NCI-H2081 (cell line): Measurements from ENCODE around the gene RAB11FIP2.

ENCODE experiments used
- DNase-seq, 2 experiments: peaks; one replicate each; lab custom pipeline; 2025; lab: John Stamatoyannopoulos, UW

RAB11FIP2 gene

GRCh38 chr10:118034791-118035261 lies 11.9 kb downstream of the RAB11FIP2 start:
- DNase-seq = no peak

DNA sequence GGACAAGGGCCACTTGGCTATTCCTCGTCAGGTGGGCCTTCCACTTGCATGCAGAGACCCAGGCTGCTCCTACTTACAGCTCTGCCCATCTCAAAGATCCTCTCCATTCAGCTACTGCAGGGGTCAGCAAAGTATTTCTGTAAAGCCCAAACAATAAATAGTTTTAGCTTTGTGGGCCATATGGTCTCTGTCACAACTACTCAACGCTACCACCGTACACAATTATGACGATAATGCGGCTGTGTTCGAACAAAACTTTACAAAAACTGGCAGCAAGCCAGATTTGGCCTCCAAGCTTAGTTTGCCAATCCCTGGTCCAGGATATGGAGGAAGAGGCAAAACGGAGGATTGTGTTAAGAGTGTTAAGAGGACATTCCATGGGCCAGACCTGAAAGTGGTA lies 12.8 kb downstream of the RAB11FIP2 start:
- DNase-seq = no peak

GRCh38 chr10:118032564-118032963 lies 14.2 kb downstream of the RAB11FIP2 start:
- DNase-seq = no peak

DNA sequence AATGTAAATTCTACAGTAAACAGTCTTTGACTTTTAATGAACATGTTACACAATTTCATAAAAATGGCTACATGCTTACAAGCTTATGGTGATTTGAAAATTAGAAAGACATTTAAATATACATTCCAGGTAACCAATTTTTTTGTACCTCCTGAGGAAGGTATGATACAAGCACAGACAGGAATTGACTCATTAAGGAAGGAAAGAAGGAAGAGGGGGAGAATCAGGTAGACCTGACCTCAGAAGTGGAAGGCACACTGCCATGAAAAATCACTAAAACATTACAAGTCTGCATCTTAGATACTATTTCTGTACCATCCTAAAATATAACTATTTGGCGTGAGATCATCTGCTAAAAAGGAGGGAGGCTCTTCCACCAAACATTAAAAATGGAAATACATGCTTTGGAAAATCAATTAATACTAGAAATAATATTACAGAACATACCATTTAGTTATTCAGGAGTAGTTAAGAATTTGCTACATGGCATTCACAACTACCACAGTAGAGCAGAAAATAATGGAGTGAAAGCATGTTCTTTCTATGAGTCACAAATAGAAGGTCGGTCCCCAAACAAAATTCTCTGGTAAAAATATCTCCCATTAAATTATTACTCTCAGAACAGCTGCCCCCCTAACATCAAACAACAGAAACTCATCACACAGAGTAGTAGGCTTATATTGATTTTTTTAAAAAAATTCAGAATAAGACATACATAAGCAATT lies 15.2 kb downstream of the RAB11FIP2 start:
- DNase-seq = no peak

DNA sequence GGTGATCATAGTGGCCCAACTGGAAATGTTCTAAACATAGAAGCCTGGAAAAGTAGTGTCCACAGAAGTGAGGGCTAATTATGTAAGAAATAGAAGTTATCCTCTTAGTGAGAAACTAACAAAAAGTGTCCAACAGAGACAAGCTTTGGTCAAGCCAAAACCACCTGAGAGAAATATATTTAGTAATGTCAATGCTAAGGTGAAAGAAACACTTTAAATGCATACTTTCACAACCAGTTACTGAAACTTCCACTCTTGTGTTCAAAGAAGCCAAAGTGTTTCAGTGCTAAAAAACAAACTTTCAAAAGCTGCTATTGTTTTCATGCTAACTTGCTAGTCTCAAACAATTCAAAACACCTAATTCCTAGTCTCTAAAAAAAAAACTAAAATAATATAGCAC lies 18.1 kb downstream of the RAB11FIP2 start:
- DNase-seq = no peak

DNA sequence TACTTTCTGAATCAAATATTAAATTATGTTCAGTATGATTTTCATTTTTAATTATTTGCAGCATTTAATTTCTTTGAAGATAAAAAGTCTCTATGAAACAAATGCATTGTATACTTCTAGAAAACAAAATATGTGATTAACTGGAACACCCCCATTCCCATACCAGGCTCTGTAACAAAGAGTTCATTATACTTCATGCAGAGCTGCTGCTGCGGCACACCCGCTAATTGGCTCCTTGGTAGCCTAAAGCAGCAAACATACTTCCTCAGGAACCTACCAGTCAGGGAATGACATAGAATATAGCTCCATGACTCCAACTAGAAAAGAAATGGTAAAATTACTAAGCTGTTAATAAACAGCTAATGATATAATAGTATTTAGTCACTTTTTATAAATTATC lies 19.3 kb downstream of the RAB11FIP2 start:
- DNase-seq = no peak

GRCh38 chr10:118026936-118027335 lies 19.8 kb downstream of the RAB11FIP2 start:
- no peak for DNase-seq

DNA sequence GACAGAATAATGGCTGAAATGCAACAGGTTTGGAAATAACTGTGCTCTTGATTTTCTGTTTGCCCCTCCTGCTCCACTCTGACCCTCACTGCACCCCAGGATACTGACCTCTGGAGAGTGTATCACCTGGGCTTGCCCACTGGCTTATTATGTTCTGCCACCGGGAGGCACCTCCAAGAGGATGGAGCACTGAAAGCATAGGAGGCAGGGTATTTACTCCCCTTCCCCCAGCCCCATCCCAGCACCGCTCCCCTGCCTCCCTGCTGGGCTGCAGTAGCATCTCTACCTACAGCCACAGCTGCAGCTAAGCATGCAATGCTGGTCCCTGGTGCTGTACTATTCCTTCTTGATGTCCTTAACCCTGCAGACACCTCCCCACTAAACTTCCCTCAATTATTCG lies 26.4 kb downstream of the RAB11FIP2 start:
- no peak for DNase-seq

DNA sequence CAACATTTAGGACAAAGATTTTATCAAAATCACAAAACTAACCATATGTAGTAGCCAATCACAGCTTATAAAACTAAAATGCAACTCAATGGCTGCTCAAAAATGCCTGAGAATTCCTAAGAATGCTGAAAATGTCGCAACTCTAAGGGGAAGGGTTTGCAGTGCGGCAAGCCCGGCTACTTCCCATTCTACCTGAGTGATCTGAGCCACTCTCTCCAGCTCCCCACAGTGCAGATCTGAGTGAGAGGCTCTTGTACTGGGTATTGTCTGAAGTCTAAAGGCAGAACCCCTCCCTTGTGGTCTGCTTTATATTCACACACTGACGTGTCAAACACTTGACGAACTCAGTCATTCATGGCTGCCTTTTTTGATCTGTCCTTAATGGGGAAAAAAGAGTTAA lies 28.9 kb downstream of the RAB11FIP2 start:
- DNase-seq = no peak

- DNase-seq = no peak
Measured at GRCh38 chr10:118017071-118017740, 29.5 kb downstream of the RAB11FIP2 start.

GRCh38 chr10:118012952-118013525 lies 33.7 kb downstream of the RAB11FIP2 start:
- no peak for DNase-seq

GRCh38 chr10:118007773-118008172 lies 39.0 kb downstream of the RAB11FIP2 start:
- no peak for DNase-seq

- no peak for DNase-seq
Measured at GRCh38 chr10:118003126-118003525, 43.6 kb downstream of the RAB11FIP2 start.

- DNase-seq = no peak
Measured at GRCh38 chr10:118002581-118002980, 44.2 kb downstream of the RAB11FIP2 start.

- no peak for DNase-seq
Measured at GRCh38 chr10:117997673-117998072, 49.1 kb downstream of the RAB11FIP2 start.

DNA sequence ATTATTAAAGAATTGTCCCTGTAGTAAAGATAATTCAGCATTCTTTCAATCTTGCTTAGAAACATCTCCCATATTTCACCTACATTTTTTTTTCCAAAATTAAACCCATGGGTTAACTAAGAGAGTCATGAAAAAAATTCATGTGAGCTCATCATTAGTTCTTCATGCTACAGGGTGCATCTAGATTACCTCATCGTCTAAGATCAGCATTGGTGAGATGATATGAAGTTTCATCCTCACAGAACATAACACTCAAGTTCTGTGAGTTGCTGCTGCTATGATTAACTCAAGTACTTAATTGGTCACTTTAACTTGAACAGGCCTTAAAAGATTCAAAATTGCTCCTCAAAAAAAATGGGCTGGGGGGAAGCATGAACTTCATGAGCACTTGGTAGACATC lies 50.0 kb downstream of the RAB11FIP2 start:
- DNase-seq = no peak

DNA sequence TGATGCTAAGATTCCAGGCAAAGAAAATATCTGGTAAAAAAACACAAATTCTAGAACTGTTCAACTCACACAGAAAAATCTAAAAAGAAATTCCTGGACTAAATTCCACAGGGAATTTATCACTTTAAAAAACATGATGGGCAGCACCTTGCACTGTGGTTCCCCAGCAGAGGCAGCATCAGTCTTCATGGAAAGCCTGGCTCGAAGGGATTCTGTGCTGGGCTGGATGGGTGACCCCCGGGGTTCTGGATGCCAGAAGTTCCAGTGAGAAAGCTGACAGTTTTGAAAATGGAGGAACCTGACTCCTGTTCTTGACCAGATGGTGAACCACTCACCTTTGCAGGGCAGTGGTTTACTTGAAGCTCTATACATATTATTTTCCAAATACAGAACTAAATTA lies 52.0 kb downstream of the RAB11FIP2 start:
- no peak for DNase-seq

DNA sequence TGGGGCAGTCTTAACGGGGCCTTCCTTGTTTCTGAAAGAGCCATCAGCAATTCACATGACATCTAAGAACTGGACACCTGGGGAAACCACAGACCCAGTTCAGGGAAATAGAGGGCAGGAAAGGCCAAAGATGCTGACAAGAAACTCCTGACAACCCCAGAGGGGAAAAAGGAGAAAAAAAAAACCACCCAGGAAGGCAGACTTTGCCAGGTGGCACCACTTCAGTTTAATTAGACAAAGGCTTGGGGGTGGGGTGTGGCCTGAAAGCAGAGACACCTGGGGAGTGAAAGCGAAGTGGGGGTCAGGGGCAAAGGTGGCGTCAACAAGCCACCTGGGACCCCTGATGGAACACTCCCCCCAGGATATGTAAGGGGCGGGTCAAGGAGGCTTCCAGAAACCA lies 53.6 kb downstream of the RAB11FIP2 start:
- no peak for DNase-seq

DNA sequence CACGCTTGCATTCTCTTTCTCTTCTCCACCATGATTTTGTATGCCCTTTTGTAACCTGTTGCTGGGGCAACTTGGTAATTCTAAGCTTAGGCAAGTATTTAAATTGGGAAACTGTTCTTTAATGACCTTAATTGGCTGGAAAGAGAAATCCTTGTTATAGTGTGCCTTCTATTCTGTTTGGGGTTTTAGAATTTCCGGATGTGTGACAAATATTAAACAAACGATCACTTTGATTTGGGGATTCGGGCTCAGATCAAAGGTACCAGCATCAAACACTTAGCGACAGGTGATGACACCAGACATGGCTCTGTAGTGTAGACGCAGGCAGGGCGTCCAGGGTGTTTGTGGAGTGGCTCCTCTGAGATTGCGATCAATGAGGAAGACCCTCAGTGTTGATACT lies 55.0 kb downstream of the RAB11FIP2 start:
- no peak for DNase-seq

DNA sequence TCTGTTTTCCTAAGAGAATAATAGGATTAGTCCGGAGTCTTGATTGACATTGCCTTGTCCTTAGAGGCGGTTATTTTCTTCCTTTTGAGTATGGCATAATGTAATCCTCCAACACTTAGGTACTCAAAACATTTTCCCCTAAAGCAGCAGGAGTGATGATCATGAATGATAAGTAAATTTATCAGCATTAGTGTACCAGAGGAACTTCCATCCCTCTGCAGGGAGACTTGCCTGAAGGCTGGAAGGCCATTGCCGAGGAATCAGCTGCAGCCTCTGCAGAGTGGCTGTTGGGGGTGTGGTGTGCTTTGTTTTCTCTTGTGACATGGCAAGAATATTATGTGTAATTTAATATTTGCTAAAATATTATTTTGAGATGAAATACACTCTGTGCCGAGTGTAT lies 56.8 kb downstream of the RAB11FIP2 start:
- no peak for DNase-seq

DNA sequence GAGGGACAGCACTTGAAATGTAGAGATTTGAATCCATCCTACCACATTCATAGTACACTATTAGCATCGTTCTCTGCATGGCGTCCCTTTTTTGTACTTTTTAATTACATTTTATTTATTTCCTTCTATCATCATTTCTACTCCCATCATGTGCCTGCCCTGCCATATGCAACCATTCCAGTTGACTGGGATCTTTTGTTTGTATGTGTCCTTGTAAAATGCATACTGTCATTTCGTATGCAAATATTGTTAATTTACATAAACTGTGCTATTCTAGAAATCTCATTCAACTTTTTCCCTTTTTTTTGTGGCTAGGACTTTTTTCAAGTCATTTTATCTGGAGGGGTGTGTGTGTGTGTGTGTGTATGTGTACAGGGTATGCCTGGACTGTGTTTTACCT lies 57.9 kb downstream of the RAB11FIP2 start:
- no peak for DNase-seq

- no peak for DNase-seq
Measured at GRCh38 chr10:117987244-117987909, 59.4 kb downstream of the RAB11FIP2 start.

GRCh38 chr10:117983961-117984360 lies 62.8 kb downstream of the RAB11FIP2 start:
- no peak for DNase-seq
